Endothelial cell of umbilical vein (primary cell): ENCODE results near the gene MYH11. TPM values are rescaled to one million over a fixed set of nuclear protein-coding genes. Genes with fewer than 3 reads are reported as not detected.

Experiments used
- BruUV-seq: library from RNA; stranded (reverse); fragments of 400-500 nt; replicated peaks from 2 replicates; lab custom pipeline; 2021; lab: Mats Ljungman, UMichigan
- CTCF ChIA-PET: fragments of 300-600, 350-600 bp; sonication (Branson Sonifier 250); formaldehyde crosslinking; loops from one replicate; lab custom pipeline; 2021; ENCODE audit warnings: antibody characterized with exemption, inconsistent platforms; lab: Charles Lee
- POLR2A ChIA-PET: fragments of 300-600, 350-600 bp; sonication (Branson Sonifier 250); formaldehyde crosslinking; loops from one replicate; lab custom pipeline; 2021; ENCODE audit warnings: antibody characterized with exemption, inconsistent platforms; lab: Charles Lee
- DNase-seq: peaks from one replicate; pipeline ENCODE4 v3.0.0-alpha.2; 2011; ENCODE audit warnings: low read depth, low spot score
- FAIRE-seq: peaks from 2 replicates; lab custom pipeline; 2011; peaks lifted over from hg19 to GRCh38; lab: Jason Lieb, UNC
- H2AFZ ChIP-seq: 2 replicates; pipeline ENCODE4 v1.6.0; 2012; ENCODE audit warnings: low read depth, low read length, control low read depth, inconsistent platforms
- H3K27ac ChIP-seq: 2 replicates; pipeline ENCODE4 v1.5.1; 2011; ENCODE audit warnings: low read depth, mild to moderate bottlenecking, control low read depth, low read length, moderate library complexity; ENCODE audit not compliant: insufficient read depth
- H3K27me3 ChIP-seq, 2 experiments: 2 replicates each; pipeline versions ENCODE4 v1.6.0 to v1.6.1; 2011; ENCODE audit warnings: low read length in 2 of 2, mixed read lengths in 1 of 2; ENCODE audit not compliant: control insufficient read depth in 2 of 2, insufficient read depth in 2 of 2
- H3K36me3 ChIP-seq, 2 experiments: 2 replicates in 1 of 2; 3 replicates in 1 of 2; pipeline ENCODE4 v1.5.1; 2011; ENCODE audit warnings: low read length in 2 of 2, mild to moderate bottlenecking in 1 of 2, moderate library complexity in 1 of 2; ENCODE audit not compliant: control insufficient read depth in 2 of 2, insufficient read depth in 2 of 2; ENCODE audit errors: extremely low read depth in 1 of 2
- H3K4me1 ChIP-seq: 3 replicates; pipeline ENCODE4 v1.5.1; 2011; ENCODE audit warnings: mild to moderate bottlenecking, low read length; ENCODE audit not compliant: control insufficient read depth, insufficient read depth; ENCODE audit errors: extremely low read depth
- H3K4me2 ChIP-seq: 2 replicates; pipeline ENCODE4 v1.6.1; 2011; ENCODE audit warnings: low read length, control low read depth, mixed read lengths; ENCODE audit not compliant: insufficient read depth
- H3K4me3 ChIP-seq, 3 experiments: fragments of 200-600 bp in 1 of 3; sonication (generic), shearing (Covaris generic) in 1 of 3; replicated peaks in 1 of 3; 2 replicates each; pipeline ENCODE4 v1.5.1; 2011 to 2016; ENCODE audit warnings: control low read depth in 3 of 3, low read length in 3 of 3, mild to moderate bottlenecking in 2 of 3, inconsistent platforms in 1 of 3, low read depth in 1 of 3, moderate library complexity in 1 of 3; ENCODE audit not compliant: insufficient read depth in 1 of 3
- H3K79me2 ChIP-seq: 2 replicates; pipeline ENCODE4 v1.6.0; 2012; ENCODE audit warnings: low read length, inconsistent platforms; ENCODE audit not compliant: control insufficient read depth, insufficient read depth
- H3K9ac ChIP-seq: replicated peaks from 2 replicates; pipeline ENCODE3; 2011; ENCODE audit warnings: low read length, control low read depth; ENCODE audit not compliant: insufficient read depth; ENCODE audit errors: extremely low read depth
- H3K9me1 ChIP-seq: replicated peaks from 3 replicates; pipeline ENCODE4 v1.6.0; 2011; ENCODE audit warnings: mild to moderate bottlenecking, low read length; ENCODE audit not compliant: control insufficient read depth, insufficient read depth; ENCODE audit errors: extremely low read depth
- H3K9me3 ChIP-seq: replicated peaks from 2 replicates; pipeline ENCODE4 v1.5.1; 2012; ENCODE audit warnings: low read length, inconsistent platforms; ENCODE audit not compliant: control insufficient read depth, insufficient read depth
- H4K20me1 ChIP-seq: replicated peaks from 2 replicates; pipeline ENCODE3; 2011; ENCODE audit warnings: mild to moderate bottlenecking, low read length; ENCODE audit not compliant: control insufficient read depth, insufficient read depth; ENCODE audit errors: extremely low read depth
- EZH2 ChIP-seq: IDR thresholded peaks from 2 replicates; pipeline ENCODE4 v1.6.1; 2012; ENCODE audit warnings: borderline replicate concordance, low read depth, mild to moderate bottlenecking, moderate library complexity, low read length, inconsistent platforms; ENCODE audit not compliant: severe bottlenecking
- FOS ChIP-seq: IDR thresholded peaks from 2 replicates; pipeline ENCODE4 v1.6.1; 2011; ENCODE audit warnings: mild to moderate bottlenecking, low read length, moderate library complexity, borderline replicate concordance; ENCODE audit not compliant: insufficient read depth
- GATA2 ChIP-seq: IDR thresholded peaks from 2 replicates; pipeline ENCODE4 v1.7.0; 2011; ENCODE audit warnings: low read depth, mild to moderate bottlenecking, moderate library complexity, mixed read lengths, low read length; ENCODE audit not compliant: insufficient read length, insufficient read depth
- JUN ChIP-seq: IDR thresholded peaks from 2 replicates; pipeline ENCODE4 v1.6.1; 2011; ENCODE audit warnings: borderline replicate concordance, low read depth; ENCODE audit not compliant: insufficient read length, insufficient read depth
- MYC ChIP-seq: IDR thresholded peaks from one replicate; pipeline ENCODE4 v1.6.1; 2011; ENCODE audit warnings: mild to moderate bottlenecking, low read depth, low read length
- POLR2A ChIP-seq: IDR thresholded peaks from 2 replicates; pipeline ENCODE4 v1.6.1; 2012; ENCODE audit warnings: low read depth, mild to moderate bottlenecking, control low read depth, low read length
- POLR2AphosphoS5 ChIP-seq: IDR thresholded peaks from 2 replicates; pipeline ENCODE4 v1.6.1; 2012; ENCODE audit warnings: low read depth, mild to moderate bottlenecking, control low read depth, low read length, moderate library complexity; ENCODE audit not compliant: insufficient read depth
- dilution Hi-C: fragments of 300-500 bp; cut with MboI; formaldehyde crosslinking; loops from one replicate; pipeline ENCODE4 v1.15.0; 2019; ENCODE audit warnings: low sequenced_read_pairs; ENCODE audit not compliant: extremely low pct_ligation_motif_present
- intact Hi-C: fragments of 100-400 bp; cut with micrococcal nuclease; formaldehyde crosslinking; loops from one replicate; pipeline ENCODE4 v1.10.0; 2022
- polyA plus RNA-seq, 4 experiments: library from polyadenylated mRNA; depleted of rRNA in 3 of 4; stranded (reverse) in 3 of 4; unstranded in 1 of 4; fragments of >200 nt; gene quantifications; 2 replicates each; pipeline versions ENCODE4 v1.2.1 to v1.2.3, GENCODE V29; 2011 to 2012; ENCODE audit warnings: missing spikeins in 1 of 4
- total RNA-seq: library from RNA; stranded (reverse); gene quantifications from 2 replicates; pipeline ENCODE4 v1.2.3, GENCODE V29; 2021
- TF ChIP-seq, protein P1 (sequence below), 2 donors: IDR thresholded peaks; 1 replicate in 1 of 2; 2 replicates in 1 of 2; pipeline ENCODE4 v1.5.1; 2011; ENCODE audit warnings: low read length in 2 of 2, mild to moderate bottlenecking in 2 of 2, moderate library complexity in 2 of 2, control low read depth in 1 of 2, inconsistent platforms in 1 of 2, low read depth in 1 of 2; ENCODE audit not compliant: insufficient read depth in 1 of 2; ENCODE audit errors: extremely low read depth in 1 of 2
- TF ChIP-seq, protein P2 (sequence below): IDR thresholded peaks from 2 replicates; pipeline ENCODE4 v1.6.1; 2011; ENCODE audit not compliant: insufficient read depth, insufficient read length

MYH11 gene
- total and polyA plus RNA-seq, 2 donors (not counting 3 experiments of a cell fraction or from before 2014, with no cell fraction given), result not detected

DNA sequence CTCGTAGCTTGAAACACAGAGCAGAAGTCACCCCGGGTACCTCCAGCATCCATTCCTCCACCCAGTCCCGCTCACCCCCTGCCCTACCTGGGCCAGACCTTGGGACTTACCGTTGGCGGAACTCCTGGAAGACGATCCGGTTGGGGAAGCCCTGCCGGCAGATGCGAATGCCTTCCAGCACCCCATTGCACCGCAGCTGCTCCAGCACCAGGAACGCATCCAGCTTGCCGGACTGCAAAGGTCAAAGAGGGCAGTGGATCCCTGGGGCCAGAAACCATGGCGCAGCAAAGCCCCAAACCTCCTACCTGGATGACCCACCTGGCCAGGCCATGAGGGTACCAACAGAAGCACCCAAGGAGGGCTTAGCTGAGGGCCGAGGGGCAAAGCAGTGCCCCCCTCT lies 108.9 kb downstream of the MYH11 start:
- no peaks in the 10 kb centered on the region for H3K27me3 ChIP-seq
- no peak overlapping the region for H2AFZ ChIP-seq
- no peak overlapping the region for H3K27ac ChIP-seq
- H3K9me1 ChIP-seq, result no peaks in the 10 kb centered on the region
- H4K20me1 ChIP-seq, result no peaks in the 10 kb centered on the region
- no peaks in the 10 kb centered on the region for H3K9me3 ChIP-seq
- DNase-seq (no peak), FAIRE-seq (no peak)
- no peak overlapping the region for H3K9ac ChIP-seq
- dilution Hi-C loops (no loop called here), intact Hi-C loops (no loop called here)
- no peaks in the 10 kb centered on the region for H3K36me3 ChIP-seq
- H3K4me1 ChIP-seq, result no peaks in the 10 kb centered on the region
- H3K79me2 ChIP-seq, result no peaks in the 10 kb centered on the region
- CTCF ChIA-PET, result no interaction called here
- H3K4me3 ChIP-seq, result no peak overlapping the region
- no peak for TF ChIP-seq FOS
- TF ChIP-seq, protein P1, sequence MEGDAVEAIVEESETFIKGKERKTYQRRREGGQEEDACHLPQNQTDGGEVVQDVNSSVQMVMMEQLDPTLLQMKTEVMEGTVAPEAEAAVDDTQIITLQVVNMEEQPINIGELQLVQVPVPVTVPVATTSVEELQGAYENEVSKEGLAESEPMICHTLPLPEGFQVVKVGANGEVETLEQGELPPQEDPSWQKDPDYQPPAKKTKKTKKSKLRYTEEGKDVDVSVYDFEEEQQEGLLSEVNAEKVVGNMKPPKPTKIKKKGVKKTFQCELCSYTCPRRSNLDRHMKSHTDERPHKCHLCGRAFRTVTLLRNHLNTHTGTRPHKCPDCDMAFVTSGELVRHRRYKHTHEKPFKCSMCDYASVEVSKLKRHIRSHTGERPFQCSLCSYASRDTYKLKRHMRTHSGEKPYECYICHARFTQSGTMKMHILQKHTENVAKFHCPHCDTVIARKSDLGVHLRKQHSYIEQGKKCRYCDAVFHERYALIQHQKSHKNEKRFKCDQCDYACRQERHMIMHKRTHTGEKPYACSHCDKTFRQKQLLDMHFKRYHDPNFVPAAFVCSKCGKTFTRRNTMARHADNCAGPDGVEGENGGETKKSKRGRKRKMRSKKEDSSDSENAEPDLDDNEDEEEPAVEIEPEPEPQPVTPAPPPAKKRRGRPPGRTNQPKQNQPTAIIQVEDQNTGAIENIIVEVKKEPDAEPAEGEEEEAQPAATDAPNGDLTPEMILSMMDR (IDR thresholded peaks at IDR 0.05; ENCODE audit: extremely low read depth in 1 of 2, insufficient read depth in 1 of 2, low read depth in 1 of 2, low read length in 2 of 2), result no peak
- no peak for TF ChIP-seq GATA2
- TF ChIP-seq, protein P2, sequence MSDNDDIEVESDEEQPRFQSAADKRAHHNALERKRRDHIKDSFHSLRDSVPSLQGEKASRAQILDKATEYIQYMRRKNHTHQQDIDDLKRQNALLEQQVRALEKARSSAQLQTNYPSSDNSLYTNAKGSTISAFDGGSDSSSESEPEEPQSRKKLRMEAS, result no peak
- no peak for TF ChIP-seq JUN
- TF ChIP-seq EZH2, result no peak
- no peak for TF ChIP-seq POLR2AphosphoS5
- TF ChIP-seq MYC, result no peak
- TF ChIP-seq POLR2A, result no peak
- H3K4me2 ChIP-seq, result no peak overlapping the region
- POLR2A ChIA-PET, result no interaction called here
- BruUV-seq, result no TSS peak
